HG02870 (cell line): ENCODE measurements around the gene TSHZ2.

ENCODE experiments used
- ATAC-seq: cut with Tn5 transposase; IDR thresholded peaks from one replicate; pipeline ENCODE4 v1.9.1; 2021; ENCODE audit warnings: mild to moderate bottlenecking, moderate library complexity; ENCODE audit not compliant: unreplicated experiment

Gene TSHZ2

GRCh38 chr20:53183181-53183580 lies 211.0 kb downstream of the TSHZ2 start:
- ATAC-seq = no peak

GRCh38 chr20:53186635-53187034 lies 214.5 kb downstream of the TSHZ2 start:
- no peak for ATAC-seq

GRCh38 chr20:53187392-53188068 lies 215.4 kb downstream of the TSHZ2 start:
- ATAC-seq = no peak

- ATAC-seq = no peak
Measured at GRCh38 chr20:53190225-53190624, 218.1 kb downstream of the TSHZ2 start.

- ATAC-seq = no peak
Measured at GRCh38 chr20:53191957-53192356, 219.8 kb downstream of the TSHZ2 start.

GRCh38 chr20:53194306-53195290 lies 222.4 kb downstream of the TSHZ2 start:
- no peak for ATAC-seq

- no peak for ATAC-seq
Measured at GRCh38 chr20:53195876-53196610, 223.9 kb downstream of the TSHZ2 start.

- ATAC-seq = no peak
Measured at GRCh38 chr20:53201588-53201987, 229.4 kb downstream of the TSHZ2 start.

- ATAC-seq = no peak
Measured at GRCh38 chr20:53202777-53203176, 230.6 kb downstream of the TSHZ2 start.

GRCh38 chr20:53205046-53205445 lies 232.9 kb downstream of the TSHZ2 start:
- no peak for ATAC-seq

GRCh38 chr20:53208110-53208832 lies 236.1 kb downstream of the TSHZ2 start:
- no peak for ATAC-seq

- ATAC-seq = no peak
Measured at GRCh38 chr20:53210041-53210440, 237.9 kb downstream of the TSHZ2 start.

GRCh38 chr20:53210931-53211330 lies 238.8 kb downstream of the TSHZ2 start:
- ATAC-seq = no peak

- ATAC-seq = no peak
Measured at GRCh38 chr20:53212018-53212417, 239.9 kb downstream of the TSHZ2 start.

- no peak for ATAC-seq
Measured at GRCh38 chr20:53214392-53214791, 242.2 kb downstream of the TSHZ2 start.

- peak; percentile 50 for ATAC-seq
Measured at GRCh38 chr20:53215166-53215565, 243.0 kb downstream of the TSHZ2 start.

GRCh38 chr20:53216478-53216855 lies 244.3 kb downstream of the TSHZ2 start:
- no peak for ATAC-seq

GRCh38 chr20:53216856-53217576 lies 244.9 kb downstream of the TSHZ2 start:
- ATAC-seq = no peak

- no peak for ATAC-seq
Measured at GRCh38 chr20:53220482-53221307, 248.5 kb downstream of the TSHZ2 start.
